Fibroblast of skin of right biceps (primary cell): ENCODE measurements around the gene RGS21.
"Not testable (repeated sequence)": the region's sequence is repeated elsewhere in the genome, so short reads cannot be mapped to it uniquely, and the experiment has no call there.

Source experiments
- DNase-seq: peaks from one replicate; pipeline ENCODE4 v3.0.0-alpha.2; 2013

Gene RGS21

GRCh38 chr1:192316942-192317450 is at the start of gene RGS21:
RGS21 (plus strand) TSS chr1:192316992; CDS start chr1:192343037, 26,045 bp downstream.
- peak; percentile 58 for DNase-seq

- DNase-seq: no peak
Measured at GRCh38 chr1:192268468-192269052, 48.2 kb upstream of the RGS21 start.

DNA sequence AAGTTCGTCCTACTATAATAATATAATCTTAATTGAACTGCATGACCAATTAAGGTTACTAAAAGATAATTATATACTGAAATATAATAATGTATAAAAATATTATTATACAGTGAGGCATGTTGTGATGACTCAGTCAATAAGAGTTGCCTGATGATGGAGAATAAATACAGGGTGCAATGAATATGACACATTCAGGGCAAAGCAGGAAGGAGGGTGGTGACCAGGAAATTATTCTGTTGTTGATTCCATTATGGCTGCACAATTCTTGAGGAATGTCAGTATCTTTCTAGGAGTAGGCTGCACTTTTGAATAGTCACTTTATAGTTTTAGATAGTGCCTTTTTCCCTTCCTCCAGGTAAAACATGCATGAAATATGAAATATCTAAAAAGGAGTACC is 46.4 kb upstream of the RGS21 start:
- DNase-seq: peak; percentile 30

DNA sequence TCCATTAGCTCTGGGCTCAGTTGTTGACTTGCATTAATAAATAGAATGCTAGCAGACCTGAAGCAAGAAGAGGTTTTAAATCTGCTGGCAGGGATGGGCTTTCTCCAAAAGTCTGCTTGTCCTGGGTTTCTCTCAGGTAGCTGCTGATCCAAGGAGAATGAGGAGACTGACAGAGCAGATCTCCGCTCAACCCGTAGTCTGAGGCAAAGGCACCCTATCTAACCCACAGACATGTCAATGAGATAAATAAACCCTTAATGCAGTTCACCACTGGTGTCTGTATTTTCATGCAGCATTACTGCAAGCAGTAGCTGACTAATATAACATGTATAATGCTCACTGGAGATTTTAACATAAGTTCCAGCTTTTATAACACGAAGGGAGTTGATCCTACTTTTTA is 44.1 kb upstream of the RGS21 start:
- no peak for DNase-seq

GRCh38 chr1:192274588-192274987 is 42.2 kb upstream of the RGS21 start:
- DNase-seq: no peak

GRCh38 chr1:192277635-192278034 is 39.2 kb upstream of the RGS21 start:
- no peak for DNase-seq

GRCh38 chr1:192284927-192285326 is 31.9 kb upstream of the RGS21 start:
- DNase-seq: no peak

- DNase-seq: peak; percentile 70
Measured at GRCh38 chr1:192303029-192303428, 13.8 kb upstream of the RGS21 start.

DNA sequence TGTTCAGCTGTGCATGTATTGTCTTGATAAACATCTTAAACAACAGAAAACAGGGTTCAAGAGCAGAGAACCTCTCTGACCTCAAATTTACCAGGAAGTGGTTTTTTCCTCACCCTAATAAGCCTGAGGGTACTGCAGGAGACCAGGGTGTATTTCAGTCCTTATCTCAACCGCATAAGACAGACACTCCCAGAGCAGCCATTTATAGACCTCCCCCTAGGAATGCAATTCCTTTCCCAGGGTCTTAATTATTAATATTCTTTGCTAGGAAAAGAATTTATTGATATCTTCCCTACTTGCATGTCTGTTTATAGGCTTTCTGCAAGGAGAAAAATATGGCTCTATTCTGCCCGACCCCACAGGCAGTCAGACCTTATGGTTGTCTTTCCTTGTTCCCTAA is 8.5 kb upstream of the RGS21 start:
- not testable (repeated sequence) for DNase-seq

- DNase-seq: peak; percentile 57
Measured at GRCh38 chr1:192311281-192311680, 5.5 kb upstream of the RGS21 start.

DNA sequence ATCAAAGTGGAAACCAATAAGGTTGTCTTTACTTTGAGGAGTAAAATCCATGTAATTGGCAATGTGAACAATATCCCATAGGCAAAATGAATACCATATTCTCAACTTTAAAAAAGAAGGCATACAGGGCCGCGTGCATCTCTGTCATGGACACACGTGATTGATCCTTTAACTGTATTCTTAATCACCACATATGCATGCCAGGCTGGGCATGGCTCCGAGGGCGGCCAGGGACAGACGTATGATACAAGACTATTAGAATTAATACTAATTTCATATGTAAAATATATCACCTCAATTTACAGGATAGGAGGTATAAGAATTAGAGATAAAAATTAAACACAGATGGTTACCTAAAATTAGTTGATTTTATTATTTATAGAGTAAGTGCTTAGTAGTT is 11.2 kb downstream of the RGS21 start:
- DNase-seq: no peak

DNA sequence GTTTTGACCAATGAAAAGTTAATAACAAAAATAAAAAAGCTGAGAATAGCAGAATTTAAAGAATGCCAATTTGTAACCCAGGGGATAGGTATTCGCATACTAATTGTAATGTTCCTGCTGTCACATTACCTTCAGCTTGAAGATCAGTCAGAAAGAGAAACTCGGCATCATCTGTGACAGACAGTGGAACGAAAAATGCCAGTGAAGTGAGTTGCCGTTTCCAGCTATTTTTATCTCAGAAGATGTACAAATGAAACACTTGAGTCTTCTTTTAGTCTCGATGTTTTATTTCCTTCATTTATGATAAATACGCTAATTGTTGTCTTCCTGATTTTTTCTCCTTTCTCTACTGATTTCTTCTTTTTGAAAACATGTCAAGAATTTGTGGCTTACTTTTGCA is 26.1 kb downstream of the RGS21 start:
- DNase-seq: no peak

DNA sequence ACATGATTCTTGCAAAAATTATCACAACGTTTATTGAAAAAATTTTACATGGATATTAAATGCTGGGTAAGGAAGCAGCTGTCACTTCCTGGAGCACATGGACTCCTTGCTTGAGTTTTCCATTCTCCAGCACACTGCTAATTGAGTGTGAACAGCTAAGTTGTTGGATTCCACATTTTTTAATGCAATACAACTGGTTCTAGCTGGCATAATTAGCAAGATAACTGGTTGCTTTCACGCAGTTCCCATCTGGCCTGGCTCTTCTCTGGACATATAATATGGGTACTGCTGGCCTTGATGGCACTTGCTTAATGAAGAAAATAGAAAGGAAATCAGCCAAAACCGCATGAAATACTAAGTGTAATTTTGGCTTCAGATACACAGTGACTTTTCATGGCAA is 26.6 kb downstream of the RGS21 start:
- no peak for DNase-seq

DNA sequence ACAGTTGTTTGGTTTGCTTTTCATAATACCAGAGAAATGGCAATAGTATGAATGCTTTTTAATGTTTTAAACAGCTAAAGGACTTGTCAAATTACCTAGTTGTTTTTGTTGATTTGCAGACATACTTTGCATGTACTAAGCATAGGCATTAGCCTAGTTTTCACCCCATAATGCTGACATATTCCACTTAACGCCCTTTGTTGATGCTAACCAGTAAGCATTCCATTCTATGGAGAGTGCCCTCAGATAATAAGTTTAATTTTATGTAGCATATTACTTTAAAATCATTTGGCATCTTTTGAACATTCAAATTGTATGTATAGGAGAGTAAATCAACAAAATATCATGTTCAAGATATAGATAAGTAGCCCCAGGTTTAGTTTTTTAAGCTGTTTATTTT is 32.5 kb downstream of the RGS21 start:
- no peak for DNase-seq

DNA sequence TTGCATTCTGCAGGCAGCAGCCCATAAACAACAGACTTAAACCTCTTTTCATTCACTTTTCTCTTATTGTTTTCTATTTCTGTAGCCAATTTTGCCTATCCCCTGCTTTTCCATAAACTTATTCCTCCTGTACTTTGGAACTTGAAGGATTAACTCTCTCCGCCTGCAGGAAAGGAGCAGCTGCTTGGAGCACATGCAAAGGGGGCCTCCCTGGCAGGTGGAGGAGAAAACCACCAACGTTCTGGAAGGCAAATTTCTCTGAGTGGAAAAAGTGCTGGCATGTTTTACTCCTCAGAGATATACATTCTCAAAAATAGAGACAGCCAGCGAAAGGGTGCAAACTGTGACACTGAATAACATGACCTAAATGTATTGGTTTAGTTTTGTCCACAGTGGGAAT is 33.6 kb downstream of the RGS21 start:
- DNase-seq: no peak

DNA sequence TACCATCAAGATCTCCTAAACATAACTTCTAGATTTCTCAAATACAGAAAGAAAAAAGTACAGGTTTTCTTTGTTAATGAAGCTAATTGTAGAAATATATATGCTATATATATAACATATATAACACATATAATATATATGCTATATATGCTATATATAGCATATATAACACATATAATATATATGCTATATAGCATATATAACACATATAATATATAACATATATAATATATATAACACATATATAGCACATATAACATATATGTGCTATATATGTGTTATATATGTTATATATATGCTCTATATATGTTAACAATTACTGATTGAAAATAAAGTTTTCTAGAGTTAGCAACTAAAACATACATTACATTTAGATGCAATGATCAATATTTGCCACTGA is 34.8 kb downstream of the RGS21 start:
- no peak for DNase-seq

- peak; percentile 65 for DNase-seq
Measured at GRCh38 chr1:192357924-192358323, 41.1 kb downstream of the RGS21 start.

GRCh38 chr1:192358402-192358801 is 41.6 kb downstream of the RGS21 start:
- DNase-seq: no peak

GRCh38 chr1:192358822-192359221 is 42.0 kb downstream of the RGS21 start:
- no peak for DNase-seq

DNA sequence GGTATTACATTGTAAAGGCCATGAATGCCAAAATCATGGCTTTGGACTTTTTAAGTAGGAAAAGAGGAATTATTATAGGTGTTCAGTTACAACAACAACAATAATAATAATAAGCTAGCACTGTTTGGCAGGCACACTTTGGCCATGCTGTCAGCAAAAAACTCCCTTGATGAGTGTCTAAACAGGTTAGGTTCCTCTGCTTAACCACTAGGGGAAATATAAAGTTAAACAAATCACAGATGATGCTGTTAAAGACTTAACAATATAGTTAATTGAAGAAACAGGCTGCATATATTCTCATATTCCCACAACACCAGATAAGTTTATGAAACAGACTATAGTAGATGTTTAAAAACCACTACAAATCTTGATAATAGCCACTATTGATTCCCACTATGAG is 46.4 kb downstream of the RGS21 start:
- no peak for DNase-seq

DNA sequence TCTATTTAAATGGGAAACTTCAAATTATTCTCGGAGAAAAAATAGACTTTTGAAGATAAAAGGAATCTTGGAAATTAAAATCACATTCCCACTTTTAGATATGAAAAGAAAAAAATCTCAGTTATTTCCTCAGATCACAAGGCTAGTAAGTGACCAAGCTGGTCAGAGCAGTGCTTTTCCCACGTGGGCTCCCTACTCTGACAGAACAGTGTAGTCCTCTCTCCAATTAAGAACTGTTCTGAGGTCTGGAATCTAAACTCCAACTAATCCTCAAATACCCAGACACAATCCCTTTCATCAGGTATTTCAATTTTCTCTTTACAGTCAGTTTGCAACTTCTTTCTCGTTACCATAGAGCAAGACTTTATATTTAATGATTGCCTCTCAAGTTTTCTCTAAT is 50.6 kb downstream of the RGS21 start:
- DNase-seq: no peak

DNA sequence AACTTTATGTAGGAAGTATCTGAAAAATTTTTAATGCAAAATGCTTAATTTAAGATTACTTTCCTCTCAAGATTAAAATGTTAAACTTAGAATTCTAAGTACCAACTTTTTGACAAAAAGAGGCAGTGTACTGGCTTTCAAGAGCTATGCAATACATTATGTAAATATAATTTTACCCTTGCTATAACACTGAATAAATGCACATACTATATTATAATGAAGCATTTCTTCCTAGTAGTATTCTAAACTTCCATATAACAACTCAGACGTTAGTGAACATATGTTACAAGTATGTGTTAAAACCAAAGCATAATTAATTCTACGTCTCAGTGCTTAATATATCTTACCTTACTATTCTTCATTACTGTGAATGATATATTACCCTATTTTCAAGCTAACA is 58.5 kb downstream of the RGS21 start:
- no peak for DNase-seq

GRCh38 chr1:192376374-192376773 is 59.6 kb downstream of the RGS21 start:
- no peak for DNase-seq

- peak; percentile 17 for DNase-seq
Measured at GRCh38 chr1:192378276-192378675, 61.5 kb downstream of the RGS21 start.

DNA sequence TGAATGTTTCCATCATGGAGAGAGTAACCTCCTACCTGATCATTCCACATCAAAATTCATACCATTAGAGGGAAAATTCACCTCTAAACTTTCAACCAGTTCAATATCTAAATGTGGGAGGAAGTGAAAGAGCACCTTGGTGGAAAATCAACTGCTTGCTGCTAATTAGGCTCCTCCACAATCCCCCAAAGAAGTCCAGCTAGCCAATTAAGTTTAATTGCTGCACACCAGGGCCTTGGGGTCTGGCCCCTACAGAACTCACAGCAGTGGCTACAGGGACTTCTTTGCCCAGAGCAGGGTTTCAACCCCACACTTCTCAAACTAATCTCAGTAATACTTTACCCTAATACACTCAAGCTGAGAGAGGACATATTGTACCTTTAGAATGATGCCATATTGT is 62.1 kb downstream of the RGS21 start:
- DNase-seq: no peak

DNA sequence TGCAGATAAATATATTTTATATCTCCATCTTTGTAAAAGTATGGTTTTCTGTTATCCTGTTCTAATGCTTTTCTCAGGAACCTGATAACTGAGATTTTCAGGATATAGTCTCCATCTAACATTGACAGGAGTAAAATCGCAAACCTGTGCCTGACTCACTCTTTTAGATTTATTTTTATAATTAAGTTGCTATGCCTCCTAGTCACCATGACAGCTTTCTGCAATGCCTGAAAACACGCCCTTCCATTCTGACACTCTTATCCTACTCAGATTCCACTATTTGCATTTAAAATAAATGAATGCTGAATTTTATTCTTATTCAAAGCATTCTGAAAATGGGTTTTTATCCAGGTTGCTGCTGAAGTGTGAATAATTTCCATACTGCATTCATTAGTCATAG is 62.8 kb downstream of the RGS21 start:
- no peak for DNase-seq
